ENCODE data around the gene CCDC85C. TPM values are rescaled to one million over a fixed set of nuclear protein-coding genes. Genes with fewer than 3 reads are reported as not detected.
A peak's percentile ranks its signal among the peaks of the same experiment; 100 is the strongest.

CCDC85C gene
- total RNA-seq, 1 experiment from 2014 or later = 35.8 TPM

- H3K4me3 Mint-ChIP-seq = no peak overlapping the region
- no peak for TF ChIP-seq IRF1 (CRISPR knock-in tag; IDR thresholded peaks at IDR 0.05)
- TF ChIP-seq ZBTB21 (CRISPR knock-in tag; IDR thresholded peaks at IDR 0.05; ENCODE audit: borderline replicate concordance) = no peak
- TF ChIP-seq SP1 (CRISPR knock-in tag; conservative IDR thresholded peaks at IDR 0.05) = no peak
- TF ChIP-seq SMAD4 (CRISPR knock-in tag; IDR thresholded peaks at IDR 0.05) = no peak
- 0 out of 2 replicates have a peak overlapping the region, but pooled peaks have one; percentile 79 for H3K27ac Mint-ChIP-seq
- peaks cover 71% of the 10 kb centered on the region for H3K4me1 Mint-ChIP-seq
- no peaks in the 10 kb centered on the region for H3K36me3 Mint-ChIP-seq
- POLR2A ChIA-PET = no interaction called here
- H3K9me3 Mint-ChIP-seq = no peaks in the 10 kb centered on the region
- H3K27me3 Mint-ChIP-seq (ENCODE audit: low read depth) = peaks cover 8% of the 10 kb centered on the region; the same call in 1 of the 2 replicates
- CTCF ChIA-PET = interaction anchor here (1.1 to 4.0 kb wide), 6 partner anchors 18 to 108 kb away, joined by 3 to 31 read pairs (median 4); partner anchors contain the start of genes CCDC85C and CYP46A1
- DNase-seq (ENCODE audit: low spot score) (no peak), ATAC-seq (no peak)
Measured at GRCh38 chr14:99576304-99576703, 27.7 kb downstream of the CCDC85C start.

DNA sequence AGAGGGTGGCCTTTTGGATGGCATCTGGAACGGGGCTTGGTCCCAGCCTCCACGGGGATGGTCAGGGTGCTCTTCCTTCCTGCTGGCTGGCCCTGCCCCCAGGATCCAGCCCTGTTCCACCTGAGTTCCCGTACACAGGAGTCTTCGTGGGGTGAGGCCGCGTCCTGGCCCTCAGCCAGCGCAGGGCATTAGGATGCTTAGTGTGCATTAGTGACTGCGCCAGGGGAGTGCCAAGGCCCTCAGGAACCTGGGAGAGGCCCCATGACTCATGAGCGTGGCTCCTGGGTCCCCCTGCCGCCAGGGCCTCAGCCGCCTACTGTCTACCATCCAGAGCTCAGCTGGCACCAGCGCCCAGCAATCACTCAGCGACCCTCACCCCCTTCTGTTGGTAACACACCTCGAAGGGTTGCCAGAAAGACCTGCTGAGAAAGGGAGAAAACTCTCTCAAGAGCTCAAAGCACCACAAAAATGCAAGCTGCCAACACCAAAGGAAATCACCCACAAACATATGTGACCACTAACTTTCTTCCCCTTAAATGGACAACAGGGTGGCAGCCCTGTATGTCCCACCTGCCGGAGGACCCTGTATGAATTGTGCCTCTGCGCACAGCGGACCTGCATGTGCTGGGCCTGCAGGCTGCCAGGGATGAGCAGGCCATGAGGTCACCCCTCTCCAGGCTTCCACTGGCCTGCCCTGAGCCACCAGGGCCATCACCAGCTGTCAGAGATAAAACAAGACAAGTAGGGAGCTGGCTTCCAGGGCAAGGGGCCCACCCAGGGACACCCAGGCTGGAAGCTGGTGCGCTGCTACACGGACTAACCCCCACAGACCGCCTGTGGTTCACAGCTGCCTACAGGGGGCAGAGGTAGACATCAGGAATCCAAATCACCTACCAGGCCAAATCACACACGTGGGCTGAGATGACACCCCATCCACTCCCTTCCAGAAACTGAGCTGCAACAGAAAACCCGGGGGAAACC lies 28.7 kb downstream of the CCDC85C start:
- no peaks in the 10 kb centered on the region for H3K36me3 Mint-ChIP-seq
- peaks cover 8% of the 10 kb centered on the region; the same call in 1 of the 2 replicates for H3K27me3 Mint-ChIP-seq (ENCODE audit: low read depth)
- H3K9me3 Mint-ChIP-seq = no peaks in the 10 kb centered on the region
- no peak overlapping the region for H3K4me3 Mint-ChIP-seq
- DNase-seq (ENCODE audit: low spot score) = no peak
- ChIA-PET CTCF (interaction anchor here (0.9 to 4.0 kb wide), 14 partner anchors 9 to 579 kb away, joined by 3 to 31 read pairs (median 4); partner anchors contain the start of genes CCDC85C and CYP46A1), POLR2A (interaction anchor here (0.7 to 1.8 kb wide), 3 partner anchors 15 to 28 kb away, joined by 3 to 6 read pairs (median 5); partner anchors contain the start of gene CCDC85C)
- TF ChIP-seq, protein P1, sequence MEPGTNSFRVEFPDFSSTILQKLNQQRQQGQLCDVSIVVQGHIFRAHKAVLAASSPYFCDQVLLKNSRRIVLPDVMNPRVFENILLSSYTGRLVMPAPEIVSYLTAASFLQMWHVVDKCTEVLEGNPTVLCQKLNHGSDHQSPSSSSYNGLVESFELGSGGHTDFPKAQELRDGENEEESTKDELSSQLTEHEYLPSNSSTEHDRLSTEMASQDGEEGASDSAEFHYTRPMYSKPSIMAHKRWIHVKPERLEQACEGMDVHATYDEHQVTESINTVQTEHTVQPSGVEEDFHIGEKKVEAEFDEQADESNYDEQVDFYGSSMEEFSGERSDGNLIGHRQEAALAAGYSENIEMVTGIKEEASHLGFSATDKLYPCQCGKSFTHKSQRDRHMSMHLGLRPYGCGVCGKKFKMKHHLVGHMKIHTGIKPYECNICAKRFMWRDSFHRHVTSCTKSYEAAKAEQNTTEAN (CRISPR knock-in tag; IDR thresholded peaks at IDR 0.05) = 0 out of 2 replicates have a peak, but pooled peaks have one; percentile 29
- no peak for TF ChIP-seq ZSCAN18 (CRISPR knock-in tag; IDR thresholded peaks at IDR 0.05)
- H3K27ac Mint-ChIP-seq = peak overlapping the region; percentile 79; the same call in 1 of the 2 replicates
- ATAC-seq = no peak
- H3K4me1 Mint-ChIP-seq = peaks cover 75% of the 10 kb centered on the region

GRCh38 chr14:99574099-99574880 lies 29.7 kb downstream of the CCDC85C start:
- H3K27ac Mint-ChIP-seq = peak overlapping the region; percentile 79; the same call in 1 of the 2 replicates
- peaks cover 8% of the 10 kb centered on the region; the same call in 1 of the 2 replicates for H3K27me3 Mint-ChIP-seq (ENCODE audit: low read depth)
- no peak overlapping the region for H3K4me3 Mint-ChIP-seq
- H3K9me3 Mint-ChIP-seq = no peaks in the 10 kb centered on the region
- TF ChIP-seq NFATC4 (CRISPR knock-in tag; IDR thresholded peaks at IDR 0.05) (no peak), PRRX2 (CRISPR knock-in tag; IDR thresholded peaks at IDR 0.05) (no peak), NR2C2 (CRISPR knock-in tag; IDR thresholded peaks at IDR 0.05) (no peak), MAX (CRISPR knock-in tag; IDR thresholded peaks at IDR 0.05) (0 out of 2 replicates have a peak, but pooled peaks have one; percentile 54), TP53 (CRISPR knock-in tag; IDR thresholded peaks at IDR 0.05) (no peak), CBFB (CRISPR knock-in tag; IDR thresholded peaks at IDR 0.05; ENCODE audit: low read depth) (no peak), ZNF423 (CRISPR knock-in tag; IDR thresholded peaks at IDR 0.05) (peak; percentile 63; the same call in 1 of the 2 replicates), TEAD1 (CRISPR knock-in tag; IDR thresholded peaks at IDR 0.05) (peak; percentile 77; the same call in 1 of the 2 replicates)
- TF ChIP-seq, protein P2, sequence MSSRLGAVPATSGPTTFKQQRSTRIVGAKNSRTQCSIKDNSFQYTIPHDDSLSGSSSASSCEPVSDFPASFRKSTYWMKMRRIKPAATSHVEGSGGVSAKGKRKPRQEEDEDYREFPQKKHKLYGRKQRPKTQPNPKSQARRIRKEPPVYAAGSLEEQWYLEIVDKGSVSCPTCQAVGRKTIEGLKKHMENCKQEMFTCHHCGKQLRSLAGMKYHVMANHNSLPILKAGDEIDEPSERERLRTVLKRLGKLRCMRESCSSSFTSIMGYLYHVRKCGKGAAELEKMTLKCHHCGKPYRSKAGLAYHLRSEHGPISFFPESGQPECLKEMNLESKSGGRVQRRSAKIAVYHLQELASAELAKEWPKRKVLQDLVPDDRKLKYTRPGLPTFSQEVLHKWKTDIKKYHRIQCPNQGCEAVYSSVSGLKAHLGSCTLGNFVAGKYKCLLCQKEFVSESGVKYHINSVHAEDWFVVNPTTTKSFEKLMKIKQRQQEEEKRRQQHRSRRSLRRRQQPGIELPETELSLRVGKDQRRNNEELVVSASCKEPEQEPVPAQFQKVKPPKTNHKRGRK (CRISPR knock-in tag; IDR thresholded peaks at IDR 0.05; ENCODE audit: borderline replicate concordance) = no peak
- ChIA-PET CTCF (interaction anchor here (0.5 to 4.0 kb wide), 16 partner anchors 9 to 580 kb away, joined by 3 to 31 read pairs (median 4); partner anchors contain the start of genes CCDC85C and CYP46A1), POLR2A (interaction anchor here (1.0 to 1.8 kb wide), 2 partner anchors 20 to 29 kb away, joined by 5 to 6 read pairs; partner anchors contain the start of gene CCDC85C)
- DNase-seq (ENCODE audit: low spot score) = peak; percentile 56
- H3K36me3 Mint-ChIP-seq = no peaks in the 10 kb centered on the region
- peak; percentile 71 for ATAC-seq
- H3K4me1 Mint-ChIP-seq = peaks cover 77% of the 10 kb centered on the region
